Measurements from ENCODE around the gene CEP170.

GRCh38 chr1:243269461-243269801 is 14.3 kb upstream of the CEP170 start:
- TF ChIP-seq EZH2 (IDR thresholded peaks at IDR 0.05; ENCODE audit: borderline replicate concordance) (no peak), CTCF (IDR thresholded peaks at IDR 0.05; ENCODE audit: poor library complexity) (no peak)
